Measurements from ENCODE around the gene DNAJC16. TPM values are rescaled to one million over a fixed set of nuclear protein-coding genes. Genes with fewer than 3 reads are reported as not detected.

The DNAJC16 gene
- total and polyA plus RNA-seq, 2 of the 13 experiments (the other 11 are each of a cell fraction or from before 2014, with no cell fraction given), result 11.4 to 15.4 TPM

- TF ChIP-seq, protein P1, sequence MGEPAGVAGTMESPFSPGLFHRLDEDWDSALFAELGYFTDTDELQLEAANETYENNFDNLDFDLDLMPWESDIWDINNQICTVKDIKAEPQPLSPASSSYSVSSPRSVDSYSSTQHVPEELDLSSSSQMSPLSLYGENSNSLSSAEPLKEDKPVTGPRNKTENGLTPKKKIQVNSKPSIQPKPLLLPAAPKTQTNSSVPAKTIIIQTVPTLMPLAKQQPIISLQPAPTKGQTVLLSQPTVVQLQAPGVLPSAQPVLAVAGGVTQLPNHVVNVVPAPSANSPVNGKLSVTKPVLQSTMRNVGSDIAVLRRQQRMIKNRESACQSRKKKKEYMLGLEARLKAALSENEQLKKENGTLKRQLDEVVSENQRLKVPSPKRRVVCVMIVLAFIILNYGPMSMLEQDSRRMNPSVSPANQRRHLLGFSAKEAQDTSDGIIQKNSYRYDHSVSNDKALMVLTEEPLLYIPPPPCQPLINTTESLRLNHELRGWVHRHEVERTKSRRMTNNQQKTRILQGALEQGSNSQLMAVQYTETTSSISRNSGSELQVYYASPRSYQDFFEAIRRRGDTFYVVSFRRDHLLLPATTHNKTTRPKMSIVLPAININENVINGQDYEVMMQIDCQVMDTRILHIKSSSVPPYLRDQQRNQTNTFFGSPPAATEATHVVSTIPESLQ (CRISPR knock-in tag; conservative IDR thresholded peaks at IDR 0.05), result no peak
- TF ChIP-seq SP1 (IDR thresholded peaks at IDR 0.05), result no peak
- TF ChIP-seq SP1 (CRISPR knock-in tag; IDR thresholded peaks at IDR 0.05), result peak; percentile 76; the same call in 1 of the 2 replicates
- no peak for TF ChIP-seq HDAC6 (IDR thresholded peaks at IDR 0.05; ENCODE audit: low read depth, low read length)
- no peak for TF ChIP-seq ZNF720 (CRISPR knock-in tag; IDR thresholded peaks at IDR 0.05)
- no peak for TF ChIP-seq RFX1 (IDR thresholded peaks at IDR 0.05)
- no peak for TF ChIP-seq ZFP90 (CRISPR knock-in tag; IDR thresholded peaks at IDR 0.05; ENCODE audit: borderline replicate concordance)
- no peak for TF ChIP-seq ARNT (IDR thresholded peaks at IDR 0.05)
- no peak for TF ChIP-seq ZBTB10 (CRISPR knock-in tag; IDR thresholded peaks at IDR 0.05; ENCODE audit: borderline replicate concordance)
- no peak for TF ChIP-seq AGO2 (optimal IDR thresholded peaks at IDR 0.05; ENCODE audit: low read depth, low read length)
- TF ChIP-seq, protein P2, sequence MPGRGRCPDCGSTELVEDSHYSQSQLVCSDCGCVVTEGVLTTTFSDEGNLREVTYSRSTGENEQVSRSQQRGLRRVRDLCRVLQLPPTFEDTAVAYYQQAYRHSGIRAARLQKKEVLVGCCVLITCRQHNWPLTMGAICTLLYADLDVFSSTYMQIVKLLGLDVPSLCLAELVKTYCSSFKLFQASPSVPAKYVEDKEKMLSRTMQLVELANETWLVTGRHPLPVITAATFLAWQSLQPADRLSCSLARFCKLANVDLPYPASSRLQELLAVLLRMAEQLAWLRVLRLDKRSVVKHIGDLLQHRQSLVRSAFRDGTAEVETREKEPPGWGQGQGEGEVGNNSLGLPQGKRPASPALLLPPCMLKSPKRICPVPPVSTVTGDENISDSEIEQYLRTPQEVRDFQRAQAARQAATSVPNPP (CRISPR knock-in tag; IDR thresholded peaks at IDR 0.05), result no peak
- TF ChIP-seq ZNF841 (CRISPR knock-in tag; IDR thresholded peaks at IDR 0.05; ENCODE audit: borderline replicate concordance), result no peak
- TF ChIP-seq, protein P3, sequence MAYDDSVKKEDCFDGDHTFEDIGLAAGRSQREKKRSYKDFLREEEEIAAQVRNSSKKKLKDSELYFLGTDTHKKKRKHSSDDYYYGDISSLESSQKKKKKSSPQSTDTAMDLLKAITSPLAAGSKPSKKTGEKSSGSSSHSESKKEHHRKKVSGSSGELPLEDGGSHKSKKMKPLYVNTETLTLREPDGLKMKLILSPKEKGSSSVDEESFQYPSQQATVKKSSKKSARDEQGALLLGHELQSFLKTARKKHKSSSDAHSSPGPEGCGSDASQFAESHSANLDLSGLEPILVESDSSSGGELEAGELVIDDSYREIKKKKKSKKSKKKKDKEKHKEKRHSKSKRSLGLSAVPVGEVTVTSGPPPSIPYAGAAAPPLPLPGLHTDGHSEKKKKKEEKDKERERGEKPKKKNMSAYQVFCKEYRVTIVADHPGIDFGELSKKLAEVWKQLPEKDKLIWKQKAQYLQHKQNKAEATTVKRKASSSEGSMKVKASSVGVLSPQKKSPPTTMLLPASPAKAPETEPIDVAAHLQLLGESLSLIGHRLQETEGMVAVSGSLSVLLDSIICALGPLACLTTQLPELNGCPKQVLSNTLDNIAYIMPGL (CRISPR knock-in tag; IDR thresholded peaks at IDR 0.05; ENCODE audit: borderline replicate concordance in 1 of 2, low read depth in 1 of 2), result no peak
- TF ChIP-seq TBX2 (CRISPR knock-in tag; IDR thresholded peaks at IDR 0.05; ENCODE audit: borderline replicate concordance), result no peak; the same call in 1 of the 2 replicates
- TF ChIP-seq, protein P4, sequence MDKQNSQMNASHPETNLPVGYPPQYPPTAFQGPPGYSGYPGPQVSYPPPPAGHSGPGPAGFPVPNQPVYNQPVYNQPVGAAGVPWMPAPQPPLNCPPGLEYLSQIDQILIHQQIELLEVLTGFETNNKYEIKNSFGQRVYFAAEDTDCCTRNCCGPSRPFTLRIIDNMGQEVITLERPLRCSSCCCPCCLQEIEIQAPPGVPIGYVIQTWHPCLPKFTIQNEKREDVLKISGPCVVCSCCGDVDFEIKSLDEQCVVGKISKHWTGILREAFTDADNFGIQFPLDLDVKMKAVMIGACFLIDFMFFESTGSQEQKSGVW (CRISPR knock-in tag; IDR thresholded peaks at IDR 0.05; ENCODE audit: borderline replicate concordance), result no peak
- no peak for TF ChIP-seq GZF1 (CRISPR knock-in tag; IDR thresholded peaks at IDR 0.05)
- TF ChIP-seq ZNF772 (CRISPR knock-in tag; IDR thresholded peaks at IDR 0.05), result no peak
- TF ChIP-seq IRF1 (CRISPR knock-in tag; IDR thresholded peaks at IDR 0.05; ENCODE audit: low read depth), result no peak
- no peak for TF ChIP-seq ZNF615 (CRISPR knock-in tag; IDR thresholded peaks at IDR 0.05; ENCODE audit: borderline replicate concordance)
- peak; percentile 49; the same call in 1 of the 2 replicates for TF ChIP-seq KDM2A (CRISPR knock-in tag; IDR thresholded peaks at IDR 0.05; ENCODE audit: borderline replicate concordance, low read depth)
Measured at GRCh38 chr1:15524283-15525049, 2.2 kb upstream of the DNAJC16 start (continued).

Data from HepG2 (cell line).